SU-DHL-6 (cell line): Measurements from ENCODE around the gene GRIK4.

Source experiments
- H2AFZ ChIP-seq: fragments of 200-600 bp; sonication (generic); 2 replicates; pipeline ENCODE4 v1.6.1; 2014; ENCODE audit warnings: low read depth, mild to moderate bottlenecking, moderate library complexity, mixed read lengths, antibody characterized with exemption, low read length; ENCODE audit not compliant: severe bottlenecking
- H3F3A ChIP-seq: fragments of 200-600 bp; shearing (Covaris generic); 2 replicates; pipeline ENCODE4 v1.6.0; 2016; ENCODE audit warnings: antibody characterized with exemption, mild to moderate bottlenecking; ENCODE audit not compliant: insufficient read depth
- H3K27ac ChIP-seq: fragments of 200-600 bp; sonication (generic); 2 replicates; pipeline ENCODE4 v1.5.1; 2016; ENCODE audit warnings: low read depth, mild to moderate bottlenecking, low read length, moderate library complexity, mixed read lengths
- H3K27me3 ChIP-seq: fragments of 200-600 bp; sonication (generic), shearing (Covaris generic); 2 replicates; pipeline ENCODE4 v1.6.0; 2014; ENCODE audit warnings: mild to moderate bottlenecking, low read length
- H3K36me3 ChIP-seq: fragments of 200-600 bp; sonication (generic); 2 replicates; pipeline ENCODE4 v1.6.1; 2014; ENCODE audit warnings: mild to moderate bottlenecking, low read length, mixed read lengths
- H3K4me2 ChIP-seq: fragments of 300-600, 200-600 bp; shearing (Covaris generic), sonication (generic); 2 replicates; pipeline ENCODE4 v1.6.0; 2014; ENCODE audit warnings: low read length, low read depth, mild to moderate bottlenecking; ENCODE audit not compliant: poor library complexity, severe bottlenecking
- H3K4me3 ChIP-seq: fragments of 200-600 bp; sonication (generic); 2 replicates; pipeline ENCODE4 v1.5.1; 2014; ENCODE audit warnings: antibody characterized with exemption, low read length, mild to moderate bottlenecking, mixed read lengths; ENCODE audit not compliant: insufficient read depth, poor library complexity, severe bottlenecking
- H3K79me2 ChIP-seq: fragments of 200-600 bp; sonication (generic); 2 replicates; pipeline ENCODE4 v1.6.1; 2014; ENCODE audit warnings: mild to moderate bottlenecking, low read length, moderate library complexity; ENCODE audit not compliant: insufficient read depth
- H3K9ac ChIP-seq: fragments of 200-600 bp; sonication (generic); 2 replicates; pipeline ENCODE4 v1.7.0; 2014; ENCODE audit warnings: mild to moderate bottlenecking, low read length
- H3K9me2 ChIP-seq: fragments of 200-600 bp; sonication (generic); replicated peaks from 2 replicates; pipeline ENCODE4 v1.6.1; 2014; ENCODE audit warnings: low read length; ENCODE audit not compliant: insufficient read depth
- H3K9me3 ChIP-seq: fragments of 200-600 bp; sonication (generic); 2 replicates; pipeline ENCODE4 v1.6.1; 2014; ENCODE audit warnings: low read length, mixed read lengths; ENCODE audit not compliant: insufficient read depth
- H4K20me1 ChIP-seq: fragments of 200-600 bp; sonication (generic); 2 replicates; pipeline ENCODE4 v1.6.1; 2014; ENCODE audit warnings: low read depth, mild to moderate bottlenecking, antibody characterized with exemption, low read length, moderate library complexity, mixed read lengths
- EZH2phosphoT487 ChIP-seq: fragments of 200-600 bp; sonication (generic), shearing (Covaris generic); conservative IDR thresholded peaks from 2 replicates; pipeline ENCODE4 v1.6.1; 2018; ENCODE audit warnings: mild to moderate bottlenecking, antibody characterized with exemption, low read length, moderate library complexity, mixed read lengths
- TF ChIP-seq, protein P1 (sequence below): fragments of 200-600 bp; sonication (generic); IDR thresholded peaks from one replicate; pipeline ENCODE4 v1.5.1; 2017; ENCODE audit warnings: antibody characterized with exemption, mild to moderate bottlenecking, low read length, moderate library complexity; ENCODE audit not compliant: insufficient read depth, poor library complexity, severe bottlenecking

Gene GRIK4

DNA sequence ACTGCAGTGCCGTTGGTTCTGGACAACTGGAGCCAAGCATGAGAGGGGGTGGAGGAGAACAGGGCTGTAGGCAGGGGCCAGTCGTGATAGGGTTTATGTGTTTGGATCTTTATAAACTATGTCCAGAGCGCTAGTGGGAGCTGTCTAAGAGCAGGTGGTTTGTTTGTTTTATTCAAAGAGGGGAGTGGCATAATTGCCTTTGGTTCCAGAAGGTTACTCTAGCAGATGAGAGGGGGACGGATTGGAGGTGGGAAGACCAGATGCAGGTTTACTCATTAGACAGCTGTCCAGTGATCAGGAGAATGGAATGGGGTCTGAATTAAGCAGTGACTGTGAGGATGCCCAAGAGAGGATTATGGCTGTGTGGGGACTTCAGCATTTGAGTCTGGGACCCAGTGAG is 403.1 kb downstream of the GRIK4 start:
- H3K27ac ChIP-seq = no peak overlapping the region
- H3K4me2 ChIP-seq = no peak overlapping the region
- no peaks in the 10 kb centered on the region for H4K20me1 ChIP-seq
- H3K27me3 ChIP-seq = no peaks in the 10 kb centered on the region
- no peak overlapping the region for H3K4me3 ChIP-seq
- no peaks in the 10 kb centered on the region for H3F3A ChIP-seq
- no peaks in the 10 kb centered on the region for H3K9me2 ChIP-seq
- no peak overlapping the region for H3K9ac ChIP-seq
- no peaks in the 10 kb centered on the region for H3K79me2 ChIP-seq
- H2AFZ ChIP-seq = no peak overlapping the region
- TF ChIP-seq, protein P1, sequence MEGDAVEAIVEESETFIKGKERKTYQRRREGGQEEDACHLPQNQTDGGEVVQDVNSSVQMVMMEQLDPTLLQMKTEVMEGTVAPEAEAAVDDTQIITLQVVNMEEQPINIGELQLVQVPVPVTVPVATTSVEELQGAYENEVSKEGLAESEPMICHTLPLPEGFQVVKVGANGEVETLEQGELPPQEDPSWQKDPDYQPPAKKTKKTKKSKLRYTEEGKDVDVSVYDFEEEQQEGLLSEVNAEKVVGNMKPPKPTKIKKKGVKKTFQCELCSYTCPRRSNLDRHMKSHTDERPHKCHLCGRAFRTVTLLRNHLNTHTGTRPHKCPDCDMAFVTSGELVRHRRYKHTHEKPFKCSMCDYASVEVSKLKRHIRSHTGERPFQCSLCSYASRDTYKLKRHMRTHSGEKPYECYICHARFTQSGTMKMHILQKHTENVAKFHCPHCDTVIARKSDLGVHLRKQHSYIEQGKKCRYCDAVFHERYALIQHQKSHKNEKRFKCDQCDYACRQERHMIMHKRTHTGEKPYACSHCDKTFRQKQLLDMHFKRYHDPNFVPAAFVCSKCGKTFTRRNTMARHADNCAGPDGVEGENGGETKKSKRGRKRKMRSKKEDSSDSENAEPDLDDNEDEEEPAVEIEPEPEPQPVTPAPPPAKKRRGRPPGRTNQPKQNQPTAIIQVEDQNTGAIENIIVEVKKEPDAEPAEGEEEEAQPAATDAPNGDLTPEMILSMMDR = no peak
- no peak for TF ChIP-seq EZH2phosphoT487
- H3K36me3 ChIP-seq = no peaks in the 10 kb centered on the region
- H3K9me3 ChIP-seq = no peaks in the 10 kb centered on the region

DNA sequence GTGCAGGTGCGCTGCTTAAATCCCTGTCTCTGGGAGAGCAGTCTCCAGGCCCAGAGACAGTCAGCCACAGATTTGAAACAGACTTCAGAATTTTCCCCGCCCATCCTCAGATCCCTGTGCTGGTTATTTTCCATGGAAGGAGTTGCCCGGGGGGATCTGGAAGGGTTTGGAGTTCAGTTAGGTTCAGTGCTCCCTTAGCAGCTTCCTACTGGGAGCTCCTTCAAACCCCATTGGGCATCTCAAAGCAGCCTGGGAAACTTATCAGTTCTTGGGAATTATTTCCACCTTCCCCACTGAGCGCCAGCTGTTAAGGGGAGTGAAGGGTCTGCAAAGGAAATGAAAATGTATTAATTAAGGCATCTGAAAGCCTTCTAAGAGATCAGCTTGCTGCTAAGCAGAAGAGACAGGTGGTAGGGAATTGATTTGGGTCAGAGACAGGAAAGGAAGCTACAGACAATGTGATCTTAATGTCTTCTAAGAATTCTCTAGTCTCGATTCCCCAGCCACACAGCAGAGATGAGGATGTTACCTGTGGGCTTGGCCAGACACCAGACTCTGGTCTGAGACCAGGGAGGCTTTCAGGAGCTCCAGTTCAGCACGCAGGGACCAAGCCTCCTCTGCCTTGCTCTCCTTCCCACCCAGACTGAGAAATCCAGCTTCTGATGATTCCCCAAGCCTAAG is 406.2 kb downstream of the GRIK4 start:
- Histone ChIP-seq H3K9me3 (no peaks in the 10 kb centered on the region), H3K9ac (no peak overlapping the region), H3F3A (no peaks in the 10 kb centered on the region), H3K9me2 (no peaks in the 10 kb centered on the region), H3K27me3 (no peaks in the 10 kb centered on the region), H3K36me3 (no peaks in the 10 kb centered on the region), H3K4me3 (no peak overlapping the region), H3K27ac (no peak overlapping the region), H2AFZ (no peak overlapping the region), H3K79me2 (no peaks in the 10 kb centered on the region), H3K4me2 (no peak overlapping the region), H4K20me1 (no peaks in the 10 kb centered on the region)
- TF ChIP-seq, protein P1 = no peak
- TF ChIP-seq EZH2phosphoT487 = no peak

DNA sequence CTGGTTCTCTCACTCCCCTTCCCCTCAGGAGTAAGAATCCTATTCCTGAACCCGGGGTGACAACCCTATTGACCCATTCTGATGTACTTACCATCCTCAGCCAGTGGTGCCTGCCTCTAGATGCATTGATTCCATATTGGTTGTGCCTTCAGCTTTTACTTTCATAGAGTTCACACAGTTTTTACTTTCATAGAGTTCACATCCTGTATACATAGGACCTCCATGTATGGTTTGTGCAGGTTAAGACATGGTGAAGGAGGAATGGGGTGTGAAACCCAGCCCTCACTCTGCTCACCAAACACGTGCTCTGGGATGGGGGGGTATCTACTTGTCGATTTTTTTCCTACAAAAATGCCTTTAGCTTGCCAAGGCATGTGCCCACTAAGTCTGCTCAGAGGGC is 406.7 kb downstream of the GRIK4 start:
- no peaks in the 10 kb centered on the region for H3K36me3 ChIP-seq
- H3K27me3 ChIP-seq = no peaks in the 10 kb centered on the region
- H3K4me2 ChIP-seq = no peak overlapping the region
- H3K9me3 ChIP-seq = no peaks in the 10 kb centered on the region
- no peaks in the 10 kb centered on the region for H3F3A ChIP-seq
- H3K79me2 ChIP-seq = no peaks in the 10 kb centered on the region
- H3K9ac ChIP-seq = no peak overlapping the region
- H2AFZ ChIP-seq = no peak overlapping the region
- no peaks in the 10 kb centered on the region for H3K9me2 ChIP-seq
- H4K20me1 ChIP-seq = no peaks in the 10 kb centered on the region
- no peak overlapping the region for H3K4me3 ChIP-seq
- H3K27ac ChIP-seq = no peak overlapping the region
- TF ChIP-seq, protein P1 = no peak
- no peak for TF ChIP-seq EZH2phosphoT487
